Esophagus muscularis mucosa (tissue), 4 donors: ENCODE results near the gene SDK1. TPM values are rescaled to one million over a fixed set of nuclear protein-coding genes. Genes with fewer than 3 reads are reported as not detected.

ENCODE experiments used
- DNase-seq: peaks from one replicate; pipeline ENCODE4 v3.0.0-alpha.2; 2017; ENCODE audit errors: extremely low spot score
- H3K27ac ChIP-seq, 4 donors: fragments of 200-600 bp; sonication (generic); replicated peaks in 1 of 4; 1 replicate in 3 of 4; 2 replicates in 1 of 4; pipeline ENCODE4 v1.5.1; 2016 to 2019; ENCODE audit warnings: mild to moderate bottlenecking in 1 of 4
- H3K27me3 ChIP-seq, 4 donors: fragments of 200-600 bp; sonication (generic); one replicate each; pipeline versions ENCODE4 v1.5.1 to v1.6.0; 2016 to 2019
- H3K36me3 ChIP-seq, 4 donors: fragments of 200-600 bp; sonication (generic); one replicate each; pipeline ENCODE4 v1.5.1; 2016 to 2019
- H3K4me1 ChIP-seq, 4 donors: fragments of 200-600 bp; sonication (generic); one replicate each; pipeline ENCODE4 v1.5.1; 2016 to 2019
- H3K4me3 ChIP-seq, 4 donors: fragments of 200-600 bp; sonication (generic); 1 replicate in 2 of 4; 2 replicates in 2 of 4; pipeline ENCODE4 v1.5.1; 2016 to 2019; ENCODE audit warnings: mild to moderate bottlenecking in 4 of 4, moderate library complexity in 1 of 4
- H3K9me3 ChIP-seq, 4 donors: fragments of 200-600 bp; sonication (generic); 1 replicate in 3 of 4; 2 replicates in 1 of 4; pipeline ENCODE4 v1.5.1; 2016 to 2019
- EP300 ChIP-seq: sonication (generic); formaldehyde crosslinking; IDR thresholded peaks from one replicate; pipeline ENCODE4 v1.6.1; 2017; ENCODE audit warnings: antibody characterized with exemption
- POLR2A ChIP-seq: fragments of 450-650 bp; IDR thresholded peaks from one replicate; pipeline ENCODE4 v1.6.1; 2017; ENCODE audit warnings: antibody characterized with exemption, moderate library complexity, mild to moderate bottlenecking, low read depth
- POLR2AphosphoS5 ChIP-seq, 2 donors: sonication (generic); formaldehyde crosslinking; IDR thresholded peaks; one replicate each; pipeline ENCODE4 v1.6.1; 2017; ENCODE audit warnings: antibody characterized with exemption in 2 of 2
- WGBS: methylation state at CpG from one replicate; pipeline ENCODE4 v1.1.5; 2018; 5-methylcytosine and 5-hydroxymethylcytosine counted together
- intact Hi-C: fragments of 100-400 bp; cut with DNase I; formaldehyde crosslinking; loops from one replicate; pipeline ENCODE4 v1.15.1; 2023
- total RNA-seq, 4 donors: library from RNA; depleted of rRNA; stranded (reverse); fragments of >200 nt; gene quantifications; one replicate each; pipeline versions ENCODE4 v1.1.0 to v1.2.1, GENCODE V29; 2016
- TF ChIP-seq, protein P1 (sequence below), 3 experiments: fragments of 200-600 bp in 2 of 3; fragments of 450-650 bp in 1 of 3; sonication (generic) in 2 of 3; IDR thresholded peaks; one replicate each; pipeline ENCODE4 v1.5.1; 2017 to 2019; ENCODE audit warnings: antibody characterized with exemption in 3 of 3, mild to moderate bottlenecking in 2 of 3, moderate library complexity in 1 of 3

Gene SDK1
- total RNA-seq, 4 donors from 2014 or later, result 7.8 to 18.6 (median 12.0) TPM

GRCh38 chr7:3650844-3651243 is 349.8 kb downstream of the SDK1 start:
- WGBS, result 79% methylated on average over 2 of the region's 2 CpGs
- H3K36me3 ChIP-seq, result no peaks in the 10 kb centered on the region
- TF ChIP-seq EP300 (no peak), POLR2A (no peak), POLR2AphosphoS5 (IDR thresholded peaks at IDR 0.05) (no peak)
- TF ChIP-seq, protein P1, sequence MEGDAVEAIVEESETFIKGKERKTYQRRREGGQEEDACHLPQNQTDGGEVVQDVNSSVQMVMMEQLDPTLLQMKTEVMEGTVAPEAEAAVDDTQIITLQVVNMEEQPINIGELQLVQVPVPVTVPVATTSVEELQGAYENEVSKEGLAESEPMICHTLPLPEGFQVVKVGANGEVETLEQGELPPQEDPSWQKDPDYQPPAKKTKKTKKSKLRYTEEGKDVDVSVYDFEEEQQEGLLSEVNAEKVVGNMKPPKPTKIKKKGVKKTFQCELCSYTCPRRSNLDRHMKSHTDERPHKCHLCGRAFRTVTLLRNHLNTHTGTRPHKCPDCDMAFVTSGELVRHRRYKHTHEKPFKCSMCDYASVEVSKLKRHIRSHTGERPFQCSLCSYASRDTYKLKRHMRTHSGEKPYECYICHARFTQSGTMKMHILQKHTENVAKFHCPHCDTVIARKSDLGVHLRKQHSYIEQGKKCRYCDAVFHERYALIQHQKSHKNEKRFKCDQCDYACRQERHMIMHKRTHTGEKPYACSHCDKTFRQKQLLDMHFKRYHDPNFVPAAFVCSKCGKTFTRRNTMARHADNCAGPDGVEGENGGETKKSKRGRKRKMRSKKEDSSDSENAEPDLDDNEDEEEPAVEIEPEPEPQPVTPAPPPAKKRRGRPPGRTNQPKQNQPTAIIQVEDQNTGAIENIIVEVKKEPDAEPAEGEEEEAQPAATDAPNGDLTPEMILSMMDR (IDR thresholded peaks at IDR 0.05), result no peak
- no peak for DNase-seq
- no peaks in the 10 kb centered on the region for H3K27me3 ChIP-seq
- no peak overlapping the region for H3K27ac ChIP-seq
- no peaks in the 10 kb centered on the region for H3K9me3 ChIP-seq
- intact Hi-C loops, result no loop called here
- no peak overlapping the region for H3K4me3 ChIP-seq
- no peaks in the 10 kb centered on the region for H3K4me1 ChIP-seq

DNA sequence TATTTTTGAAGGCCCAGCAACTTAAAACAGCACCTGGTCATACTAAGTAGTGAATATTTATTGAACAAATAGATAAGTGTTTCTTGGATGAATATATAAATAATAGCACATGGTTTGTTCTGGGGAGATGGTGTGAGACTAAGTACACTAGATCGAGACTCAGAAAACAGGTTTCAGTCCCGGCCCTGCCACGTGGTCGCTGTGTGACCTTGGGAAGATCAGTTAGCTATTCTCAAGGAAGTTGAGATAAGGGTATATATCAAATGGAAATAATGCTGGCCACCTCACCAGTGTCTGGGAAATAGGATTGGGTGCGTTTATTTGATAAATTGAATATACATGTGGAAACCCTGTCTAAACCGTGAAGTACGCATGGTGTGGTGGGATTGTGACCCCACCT is 354.6 kb downstream of the SDK1 start:
- WGBS, result 89% methylated on average over 7 of the region's 7 CpGs
- no peak overlapping the region for H3K4me3 ChIP-seq
- no peaks in the 10 kb centered on the region for H3K9me3 ChIP-seq
- TF ChIP-seq, protein P1 (IDR thresholded peaks at IDR 0.05), result no peak
- TF ChIP-seq POLR2AphosphoS5 (IDR thresholded peaks at IDR 0.05) (no peak), EP300 (no peak), POLR2A (no peak)
- no peak overlapping the region for H3K27ac ChIP-seq
- no peaks in the 10 kb centered on the region for H3K4me1 ChIP-seq
- intact Hi-C loops, result no loop called here
- no peaks in the 10 kb centered on the region for H3K27me3 ChIP-seq
- no peaks in the 10 kb centered on the region for H3K36me3 ChIP-seq
- no peak for DNase-seq

- no peaks in the 10 kb centered on the region for H3K36me3 ChIP-seq
- H3K4me3 ChIP-seq, result no peak overlapping the region
- H3K27me3 ChIP-seq, result no peaks in the 10 kb centered on the region
- intact Hi-C loops, result no loop called here
- no peaks in the 10 kb centered on the region for H3K4me1 ChIP-seq
- WGBS, result 73% methylated on average over 6 of the region's 6 CpGs
- H3K27ac ChIP-seq, result no peak overlapping the region
- no peak for DNase-seq
- H3K9me3 ChIP-seq, result no peaks in the 10 kb centered on the region
- no peak for TF ChIP-seq POLR2AphosphoS5 (IDR thresholded peaks at IDR 0.05)
- TF ChIP-seq POLR2A, result no peak
Observed at GRCh38 chr7:3657206-3657605, 356.2 kb downstream of the SDK1 start.

DNA sequence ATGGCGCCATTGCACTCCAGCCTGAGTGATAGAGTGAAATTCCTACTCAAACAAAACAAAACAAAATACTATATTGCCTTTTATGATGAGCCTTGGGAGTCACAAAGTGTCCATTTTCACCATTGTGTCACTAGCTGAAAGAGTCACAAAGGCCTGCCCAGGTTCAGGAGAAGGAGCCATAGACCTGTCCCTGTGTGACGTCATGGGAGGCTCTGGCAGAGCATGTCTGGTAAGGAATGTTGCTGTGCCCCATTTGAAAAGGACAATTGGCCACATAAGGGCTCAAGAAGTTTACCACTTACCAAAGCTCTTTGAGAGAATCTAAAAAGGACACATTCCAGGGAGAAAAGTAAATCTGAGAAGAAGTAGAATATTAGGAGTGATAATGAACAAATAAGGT is 367.7 kb downstream of the SDK1 start:
- no peaks in the 10 kb centered on the region for H3K36me3 ChIP-seq
- no peaks in the 10 kb centered on the region for H3K4me1 ChIP-seq
- intact Hi-C loops, result no loop called here
- DNase-seq, result no peak
- H3K4me3 ChIP-seq, result no peak overlapping the region
- no peaks in the 10 kb centered on the region for H3K9me3 ChIP-seq
- no peaks in the 10 kb centered on the region for H3K27me3 ChIP-seq
- no peak overlapping the region for H3K27ac ChIP-seq
- TF ChIP-seq, protein P1 (IDR thresholded peaks at IDR 0.05), result no peak
- TF ChIP-seq EP300 (no peak), POLR2AphosphoS5 (IDR thresholded peaks at IDR 0.05) (no peak), POLR2A (no peak)
- 91% methylated on average over 2 of the region's 2 CpGs for WGBS

DNA sequence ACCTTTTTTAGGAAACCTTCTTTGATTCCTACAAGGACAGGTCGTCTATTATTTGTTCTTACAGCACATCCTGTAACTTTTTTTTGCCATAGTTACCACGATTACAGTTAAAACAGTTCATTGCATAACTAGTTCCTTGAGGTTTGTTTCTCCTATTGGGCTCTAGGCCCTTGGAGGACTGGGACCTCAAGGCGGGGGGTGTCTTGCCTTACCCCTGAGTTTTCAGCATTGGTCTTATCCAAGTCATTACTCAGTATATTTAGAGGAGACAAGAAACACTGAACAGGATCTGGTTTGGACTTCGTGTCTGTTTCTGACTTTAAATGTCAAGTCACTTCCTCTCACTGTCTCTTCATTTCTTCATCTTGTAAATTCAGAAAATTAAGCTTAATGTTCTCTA is 369.8 kb downstream of the SDK1 start:
- TF ChIP-seq EP300 (no peak), POLR2A (no peak), POLR2AphosphoS5 (IDR thresholded peaks at IDR 0.05) (no peak)
- TF ChIP-seq, protein P1 (IDR thresholded peaks at IDR 0.05), result no peak
- 55% methylated on average over 4 of the region's 4 CpGs for WGBS
- Histone ChIP-seq H3K9me3 (no peaks in the 10 kb centered on the region), H3K27me3 (no peaks in the 10 kb centered on the region), H3K36me3 (no peaks in the 10 kb centered on the region), H3K4me1 (no peaks in the 10 kb centered on the region), H3K27ac (no peak overlapping the region), H3K4me3 (no peak overlapping the region)
- no peak for DNase-seq
- intact Hi-C loops, result no loop called here
